Body of pancreas (tissue), 4 donors: ENCODE results near the gene ABL2. TPM values are rescaled to one million over a fixed set of nuclear protein-coding genes. Genes with fewer than 3 reads are reported as not detected.

ENCODE experiments used
- ATAC-seq: fragments of 150-250 bp; one replicate; pipeline ENCODE4 v1.9.1; 2016
- DNase-seq, 4 donors: peaks; one replicate each; pipeline ENCODE4 v3.0.0-alpha.2; 2019
- H3K27ac ChIP-seq, 4 donors: fragments of 200-600 bp; sonication (generic); 1 replicate in 3 of 4; 2 replicates in 1 of 4; pipeline versions ENCODE4 v1.5.1 to v1.6.1; 2016 to 2019; ENCODE audit warnings: mild to moderate bottlenecking in 1 of 4, mixed read lengths in 1 of 4, moderate library complexity in 1 of 4
- H3K27me3 ChIP-seq, 2 donors: fragments of 200-600 bp; sonication (generic); one replicate each; pipeline ENCODE4 v1.6.0; 2016; ENCODE audit warnings: mild to moderate bottlenecking in 1 of 2
- H3K36me3 ChIP-seq, 2 donors: fragments of 200-600 bp; sonication (generic); replicated peaks in 1 of 2; 2 replicates each; pipeline ENCODE4 v1.5.1; 2016; ENCODE audit warnings: low read depth in 2 of 2; ENCODE audit not compliant: insufficient read depth in 1 of 2
- H3K4me1 ChIP-seq: fragments of 200-600 bp; sonication (generic); one replicate; pipeline ENCODE4 v1.6.0; 2016
- H3K4me3 ChIP-seq, 2 donors: fragments of 200-600 bp; sonication (generic); 1 replicate in 1 of 2; 2 replicates in 1 of 2; pipeline ENCODE4 v1.5.1; 2016 to 2019
- H3K9me3 ChIP-seq, 3 donors: fragments of 200-600 bp; sonication (generic); 1 replicate in 2 of 3; 2 replicates in 1 of 3; pipeline ENCODE4 v1.5.1; 2016
- POLR2A ChIP-seq, 3 donors: fragments of 450-650 bp; IDR thresholded peaks; one replicate each; pipeline ENCODE4 v1.6.1; 2016; ENCODE audit warnings: antibody characterized with exemption in 3 of 3, mild to moderate bottlenecking in 2 of 3
- WGBS, 2 donors: methylation state at CpG; one replicate each; pipeline ENCODE4 v1.1.5; 2017; 5-methylcytosine and 5-hydroxymethylcytosine counted together
- intact Hi-C: fragments of 100-400 bp; cut with DNase I; formaldehyde crosslinking; loops from one replicate; pipeline ENCODE4 v1.15.1; 2023
- total RNA-seq, 2 donors: library from RNA; depleted of rRNA; stranded (reverse); fragments of >200 nt; gene quantifications; one replicate each; pipeline ENCODE4 v1.1.0, GENCODE V29; 2016
- TF ChIP-seq, protein P1 (sequence below), 7 experiments: fragments of 450-650 bp in 4 of 7; fragments of 200-600 bp in 3 of 7; sonication (generic) in 3 of 7; IDR thresholded peaks; one replicate each; pipeline ENCODE4 v1.5.1; 2016 to 2019; ENCODE audit warnings: antibody characterized with exemption in 7 of 7

ABL2 gene
- total RNA-seq, 2 donors from 2014 or later = 10.1 to 12.5 TPM

DNA sequence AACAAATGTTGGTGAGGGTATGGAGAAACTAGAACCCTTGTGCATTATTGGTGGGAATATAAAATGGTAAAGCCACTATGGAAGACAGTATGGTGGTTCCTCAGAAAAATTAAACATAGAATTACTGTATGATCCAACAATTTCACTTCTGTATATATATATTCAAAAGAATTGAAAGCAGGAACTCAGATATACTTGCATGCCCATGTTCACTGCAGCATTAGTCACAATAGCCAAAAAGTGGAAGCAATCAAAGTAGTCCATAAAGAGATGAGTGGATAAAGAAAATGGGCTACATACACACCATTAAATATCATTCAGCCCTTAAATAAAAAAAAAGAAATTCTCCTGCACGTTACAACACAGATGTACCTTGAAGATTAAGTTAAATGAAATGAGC lies 34.1 kb downstream of the ABL2 start:
- WGBS, 2 donors = 72 to 88% methylated on average over 1 of the region's 1 CpG
- TF ChIP-seq POLR2A (IDR thresholded peaks at IDR 0.05) = no peak
- TF ChIP-seq, protein P1, sequence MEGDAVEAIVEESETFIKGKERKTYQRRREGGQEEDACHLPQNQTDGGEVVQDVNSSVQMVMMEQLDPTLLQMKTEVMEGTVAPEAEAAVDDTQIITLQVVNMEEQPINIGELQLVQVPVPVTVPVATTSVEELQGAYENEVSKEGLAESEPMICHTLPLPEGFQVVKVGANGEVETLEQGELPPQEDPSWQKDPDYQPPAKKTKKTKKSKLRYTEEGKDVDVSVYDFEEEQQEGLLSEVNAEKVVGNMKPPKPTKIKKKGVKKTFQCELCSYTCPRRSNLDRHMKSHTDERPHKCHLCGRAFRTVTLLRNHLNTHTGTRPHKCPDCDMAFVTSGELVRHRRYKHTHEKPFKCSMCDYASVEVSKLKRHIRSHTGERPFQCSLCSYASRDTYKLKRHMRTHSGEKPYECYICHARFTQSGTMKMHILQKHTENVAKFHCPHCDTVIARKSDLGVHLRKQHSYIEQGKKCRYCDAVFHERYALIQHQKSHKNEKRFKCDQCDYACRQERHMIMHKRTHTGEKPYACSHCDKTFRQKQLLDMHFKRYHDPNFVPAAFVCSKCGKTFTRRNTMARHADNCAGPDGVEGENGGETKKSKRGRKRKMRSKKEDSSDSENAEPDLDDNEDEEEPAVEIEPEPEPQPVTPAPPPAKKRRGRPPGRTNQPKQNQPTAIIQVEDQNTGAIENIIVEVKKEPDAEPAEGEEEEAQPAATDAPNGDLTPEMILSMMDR (IDR thresholded peaks at IDR 0.05) = no peak
- no peak for DNase-seq
- H3K36me3 ChIP-seq = no peaks in the 10 kb centered on the region
- no peaks in the 10 kb centered on the region for H3K4me1 ChIP-seq
- H3K9me3 ChIP-seq = no peaks in the 10 kb centered on the region
- H3K27ac ChIP-seq = no peak overlapping the region
- H3K27me3 ChIP-seq = no peaks in the 10 kb centered on the region
- H3K4me3 ChIP-seq = no peak overlapping the region
- no peak for ATAC-seq
- intact Hi-C loops = no loop called here

DNA sequence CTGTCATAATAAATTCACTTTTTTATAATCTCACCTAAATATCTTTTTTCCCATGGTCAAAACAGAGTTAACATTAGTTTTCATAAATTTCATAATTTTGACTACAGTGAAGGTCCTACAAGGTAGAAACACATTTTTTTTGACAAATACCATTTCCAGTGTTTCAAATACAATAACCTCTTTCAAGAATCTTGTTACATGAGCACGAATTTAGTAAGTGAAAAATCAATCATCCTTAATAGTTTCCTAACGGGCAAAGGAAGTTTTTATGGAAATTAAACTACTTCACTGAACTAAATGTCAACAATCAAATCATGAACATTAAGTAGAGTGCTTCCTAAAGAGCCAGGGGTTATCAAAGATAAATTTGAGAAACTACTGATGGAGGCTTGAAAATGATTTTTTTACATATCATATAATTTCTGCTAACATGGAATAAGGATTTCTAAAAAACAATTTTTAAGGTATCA lies 35.4 kb downstream of the ABL2 start:
- Histone ChIP-seq H3K4me1 (no peaks in the 10 kb centered on the region), H3K36me3 (no peaks in the 10 kb centered on the region), H3K27ac (no peak overlapping the region), H3K27me3 (no peaks in the 10 kb centered on the region), H3K9me3 (no peaks in the 10 kb centered on the region), H3K4me3 (no peak overlapping the region)
- DNase-seq (no peak), ATAC-seq (no peak)
- WGBS, 2 donors = 17 to 29% methylated on average over 2 of the region's 2 CpGs
- intact Hi-C loops = no loop called here
- TF ChIP-seq, protein P1 (IDR thresholded peaks at IDR 0.05) = no peak
- TF ChIP-seq POLR2A (IDR thresholded peaks at IDR 0.05) = no peak

DNA sequence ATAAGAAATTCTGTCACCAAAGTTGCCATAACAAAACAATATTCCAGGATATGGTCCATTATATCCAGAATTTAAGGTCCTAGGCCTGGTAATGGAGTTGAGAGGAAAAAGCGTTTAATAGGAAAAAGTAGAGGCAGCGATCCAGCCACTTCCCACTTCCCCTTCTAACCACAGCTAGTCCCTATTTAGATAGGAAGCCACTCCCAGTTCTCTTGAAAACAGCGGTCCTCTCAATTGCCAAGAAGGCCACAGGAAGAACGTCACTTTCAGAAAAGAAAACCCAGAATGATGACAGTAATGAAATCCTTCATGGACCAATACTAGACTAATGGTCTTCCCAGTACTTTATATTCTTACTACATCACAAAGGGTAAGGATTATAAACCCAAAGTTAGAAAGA lies 38.6 kb downstream of the ABL2 start:
- intact Hi-C loops = no loop called here

DNA sequence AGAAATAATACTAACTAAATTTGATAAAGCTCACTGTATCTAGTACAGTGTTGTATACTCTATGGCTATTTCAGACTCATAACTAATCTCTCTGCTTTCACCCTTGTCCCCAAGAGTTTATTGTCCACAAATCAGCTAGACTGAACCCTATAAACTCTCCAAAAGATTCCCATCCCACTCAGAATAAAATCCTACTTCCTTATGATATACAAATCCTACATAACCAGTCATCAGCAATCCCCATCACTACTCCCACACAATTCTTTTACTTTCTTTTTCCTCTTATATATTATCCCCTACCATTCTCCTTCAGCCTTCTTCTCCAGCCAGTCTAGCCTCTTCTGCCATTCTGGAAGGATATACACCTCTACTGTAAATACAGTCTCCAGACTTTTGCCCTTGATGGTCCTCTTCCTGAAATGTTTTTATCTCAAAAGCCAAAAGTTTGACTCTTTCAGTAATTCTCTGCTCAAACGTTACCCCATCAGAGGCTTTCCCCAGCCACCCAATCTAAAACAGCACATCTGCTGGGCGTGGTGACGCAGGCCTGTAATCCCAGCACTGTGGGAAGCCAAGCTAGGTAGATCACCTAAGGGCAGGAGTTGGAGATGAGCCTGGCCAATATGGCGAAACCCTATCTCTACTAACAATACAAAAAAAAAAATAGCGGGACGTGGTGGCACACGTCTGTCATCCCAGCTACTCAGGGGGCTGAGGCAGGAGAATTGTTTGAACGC lies 41.6 kb downstream of the ABL2 start:
- intact Hi-C loops = no loop called here

More for the DNA sequence above, 38.6 kb downstream of the ABL2 start:
- DNase-seq (peak in 1 of 4 donors; percentile 35), ATAC-seq (peak; percentile 24)
- Histone ChIP-seq H3K36me3 (no peaks in the 10 kb centered on the region), H3K4me3 (no peak overlapping the region), H3K27me3 (no peaks in the 10 kb centered on the region), H3K4me1 (no peaks in the 10 kb centered on the region), H3K27ac (peak overlapping the region in 1 of 4 donors; percentile 38), H3K9me3 (no peaks in the 10 kb centered on the region)
- WGBS, 2 donors = 68 to 86% methylated on average over 4 of the region's 4 CpGs
- TF ChIP-seq POLR2A (IDR thresholded peaks at IDR 0.05) = no peak
- TF ChIP-seq, protein P1 (IDR thresholded peaks at IDR 0.05) = no peak

More for the DNA sequence above, 41.6 kb downstream of the ABL2 start:
- Histone ChIP-seq H3K27me3 (no peaks in the 10 kb centered on the region), H3K4me3 (no peak overlapping the region), H3K9me3 (no peaks in the 10 kb centered on the region), H3K4me1 (no peaks in the 10 kb centered on the region), H3K27ac (no peak overlapping the region), H3K36me3 (no peaks in the 10 kb centered on the region)
- no peak for DNase-seq
- WGBS, 2 donors = 95 to 96% methylated on average over 8 of the region's 8 CpGs
- no peak for ATAC-seq
- TF ChIP-seq POLR2A (IDR thresholded peaks at IDR 0.05) = no peak
- TF ChIP-seq, protein P1 (IDR thresholded peaks at IDR 0.05) = no peak
